DMS 273 (cell line): ENCODE data around the gene FOXD2.

Source experiments
- DNase-seq: peaks from one replicate; lab custom pipeline; 2025; ENCODE audit not compliant: unreplicated experiment; lab: John Stamatoyannopoulos, UW

Gene FOXD2

DNA sequence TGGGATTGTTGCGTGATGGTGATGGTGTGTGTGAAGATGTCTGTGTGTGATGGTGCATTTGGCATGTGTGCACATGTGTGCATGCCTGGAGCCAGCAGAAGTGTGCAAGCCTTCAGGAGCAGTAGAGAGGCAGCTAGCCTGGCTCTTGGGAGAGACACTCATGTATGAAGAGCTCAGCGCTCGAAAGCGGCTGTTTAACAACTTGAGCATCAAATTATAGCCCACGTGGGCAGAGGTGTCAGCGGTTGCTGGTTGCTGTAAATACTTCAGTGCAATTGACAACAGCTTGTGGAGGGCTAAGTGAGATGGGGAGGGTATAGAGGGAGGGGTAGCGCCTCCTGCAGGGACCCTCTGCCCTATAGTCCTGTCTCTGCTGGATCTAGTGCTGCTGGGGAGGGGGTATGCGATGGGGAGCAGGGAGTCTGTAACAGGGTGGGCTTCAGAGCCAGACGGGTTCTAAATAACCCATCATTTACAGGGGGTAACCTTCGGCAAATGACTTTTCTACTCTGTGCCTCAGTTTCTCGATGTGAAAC is 21.5 kb downstream of the FOXD2 start:
- DNase-seq = no peak

- DNase-seq = no peak
These were observed 22.2 kb downstream of the FOXD2 start for GRCh38 chr1:47460040-47460439.

DNA sequence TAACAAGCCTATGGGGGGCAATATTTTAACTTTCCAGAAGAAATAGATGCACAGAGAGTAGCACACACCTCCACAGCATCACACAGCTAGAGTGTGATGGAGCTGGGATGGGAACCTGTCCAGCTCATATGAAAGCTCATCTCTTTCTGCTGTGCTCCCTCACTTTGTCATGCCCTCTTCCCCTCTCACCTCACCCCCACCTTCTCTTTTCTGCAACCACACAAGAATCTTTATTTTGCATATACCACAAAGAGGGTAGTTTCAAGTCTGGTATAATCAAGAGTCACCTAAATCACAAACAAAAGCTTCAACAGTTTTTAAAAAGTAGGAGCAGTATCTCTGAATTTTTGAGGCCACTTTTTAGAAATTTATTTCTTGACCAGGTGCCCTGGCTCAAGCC is 22.6 kb downstream of the FOXD2 start:
- no peak for DNase-seq

GRCh38 chr1:47465605-47466004 is 27.8 kb downstream of the FOXD2 start:
- peak; percentile 49 for DNase-seq

DNA sequence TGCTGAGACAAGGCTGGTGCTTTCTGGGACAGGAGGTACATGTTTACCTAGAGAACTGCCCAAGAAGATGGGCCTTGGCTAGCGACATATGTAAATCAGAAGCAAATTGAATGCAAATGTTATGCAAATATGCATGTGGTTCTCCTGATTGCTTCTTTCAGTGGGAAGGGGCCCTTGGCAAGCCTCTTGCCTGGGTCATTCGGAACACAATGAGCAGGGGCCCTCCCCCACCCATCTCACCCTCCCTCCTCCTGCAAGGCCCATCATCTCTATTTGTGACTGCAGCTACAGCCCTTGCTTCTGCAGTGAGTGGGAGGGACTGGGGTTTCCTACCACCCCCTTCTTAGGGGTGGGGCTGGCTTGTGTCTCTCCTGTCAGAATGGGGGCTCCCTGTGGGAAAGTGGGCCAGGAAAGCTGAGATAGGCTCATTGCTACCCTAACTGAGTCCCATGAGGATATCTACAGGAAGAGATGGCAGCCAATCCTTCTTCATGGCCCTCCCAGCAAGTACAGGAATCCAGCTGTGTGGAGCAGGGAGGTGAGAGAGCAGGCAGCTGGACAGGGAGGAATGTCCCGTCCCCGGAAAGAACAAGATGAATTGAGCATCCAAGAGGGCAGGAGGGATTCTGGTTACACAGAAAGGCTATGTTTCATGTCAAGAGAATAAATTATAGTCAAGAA is 31.0 kb downstream of the FOXD2 start:
- DNase-seq = no peak

DNA sequence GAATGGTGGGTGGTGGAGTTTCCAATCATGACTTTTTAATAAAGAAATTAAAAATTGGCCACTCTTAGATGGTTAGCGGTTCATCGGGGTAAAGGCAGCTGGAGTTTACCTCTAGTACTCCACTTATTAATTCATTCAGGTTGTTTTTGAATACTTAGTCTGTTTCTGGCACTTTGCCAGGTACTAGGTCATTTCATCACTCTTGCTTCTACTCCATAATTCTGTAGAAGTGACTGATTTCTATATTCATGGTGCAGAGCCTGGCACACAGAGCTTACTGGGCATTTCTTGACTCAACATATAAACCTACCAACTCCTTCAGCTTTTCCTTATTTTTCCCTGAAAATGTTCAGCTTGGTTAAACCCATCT is 31.5 kb downstream of the FOXD2 start:
- peak; percentile 15 for DNase-seq

- no peak for DNase-seq
These were observed 32.1 kb downstream of the FOXD2 start for GRCh38 chr1:47469910-47470309.

GRCh38 chr1:47471163-47471562 is 33.3 kb downstream of the FOXD2 start:
- DNase-seq = no peak

GRCh38 chr1:47474278-47475193 is 36.7 kb downstream of the FOXD2 start:
- no peak for DNase-seq

DNA sequence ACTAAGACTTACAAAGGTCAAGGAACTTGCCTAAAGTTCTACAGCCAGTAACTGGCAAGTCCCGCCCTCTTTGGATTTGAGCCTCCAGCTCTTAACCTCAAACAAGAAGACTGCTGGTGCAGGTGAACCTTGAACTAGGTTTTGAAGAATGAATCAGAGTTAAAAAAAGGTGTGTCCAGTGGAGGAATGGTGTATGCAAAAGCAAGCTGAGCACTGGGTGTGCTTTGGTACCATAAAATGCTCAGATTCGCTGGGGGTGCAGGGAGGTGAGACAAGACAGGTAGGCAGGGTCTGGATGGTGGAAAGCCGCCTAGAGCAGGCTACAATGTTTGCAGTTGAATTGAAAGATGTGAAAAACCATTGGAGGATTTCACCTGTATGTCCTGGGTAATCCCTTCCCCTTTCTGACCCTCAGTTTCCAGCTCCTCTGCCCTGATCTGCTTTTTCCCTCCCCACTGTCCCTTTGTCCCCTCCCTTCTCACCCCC is 39.8 kb downstream of the FOXD2 start:
- DNase-seq = no peak

DNA sequence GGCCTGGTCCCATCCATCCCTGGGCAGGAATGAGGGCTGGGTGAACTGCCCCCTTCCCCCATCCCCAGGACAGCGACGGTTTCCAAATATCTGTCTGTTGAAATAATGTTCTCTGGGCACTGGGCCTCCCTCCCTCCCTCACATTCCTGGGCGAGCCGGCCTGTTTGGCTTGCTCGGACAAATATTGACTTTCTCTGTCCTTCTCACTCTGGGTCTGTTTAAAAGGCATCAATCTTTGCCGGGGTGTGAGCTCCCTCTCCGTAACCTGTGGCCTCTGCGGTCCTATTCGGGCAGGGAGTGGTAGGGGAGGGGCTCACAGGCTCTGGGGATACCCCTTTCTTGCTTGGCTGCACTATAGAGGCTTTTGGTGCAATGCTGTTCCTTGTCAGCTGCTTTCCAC is 40.2 kb downstream of the FOXD2 start:
- no peak for DNase-seq

DNA sequence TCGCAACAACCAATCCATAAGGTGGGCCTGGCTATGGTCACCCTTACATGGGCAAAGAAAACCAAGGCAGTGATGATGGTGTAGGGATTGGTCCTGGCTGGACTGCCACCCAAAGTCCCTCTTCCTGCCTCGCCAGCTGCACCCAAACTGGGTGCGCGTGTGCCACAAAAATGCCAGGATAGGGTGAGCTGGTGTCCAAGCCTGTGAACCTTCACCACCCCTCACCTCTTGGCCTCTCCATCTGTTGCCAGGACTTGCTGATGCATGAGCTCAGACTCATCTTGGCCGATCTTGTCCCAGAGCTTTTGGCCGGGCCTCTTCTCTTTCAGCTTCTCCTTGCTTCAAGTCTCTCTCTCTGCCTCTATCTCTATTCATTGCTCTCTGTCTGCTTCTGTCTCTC is 41.8 kb downstream of the FOXD2 start:
- no peak for DNase-seq

DNA sequence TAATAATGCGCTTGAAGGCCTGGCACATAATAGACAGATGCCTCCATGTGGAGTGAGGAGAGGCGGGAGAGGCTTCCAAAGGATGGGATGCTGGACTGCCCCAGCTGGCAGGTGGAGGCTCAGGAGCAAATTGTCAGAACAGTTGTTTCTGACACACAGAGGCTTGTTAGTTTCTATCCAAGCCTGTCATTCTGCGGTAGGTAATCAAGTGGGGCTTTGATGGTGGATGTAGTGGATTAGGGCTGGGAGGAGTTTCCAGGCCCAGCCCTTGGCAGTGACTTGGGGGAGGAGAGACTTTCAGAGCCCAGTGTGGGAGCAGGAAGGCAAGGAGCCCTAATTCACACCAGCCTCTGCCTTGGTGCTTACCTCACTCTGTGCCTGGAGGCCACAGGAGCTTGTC is 44.1 kb downstream of the FOXD2 start:
- DNase-seq = no peak

- no peak for DNase-seq
These were observed 44.9 kb downstream of the FOXD2 start for GRCh38 chr1:47482786-47483185.

GRCh38 chr1:47483651-47484050 is 45.8 kb downstream of the FOXD2 start:
- no peak for DNase-seq

DNA sequence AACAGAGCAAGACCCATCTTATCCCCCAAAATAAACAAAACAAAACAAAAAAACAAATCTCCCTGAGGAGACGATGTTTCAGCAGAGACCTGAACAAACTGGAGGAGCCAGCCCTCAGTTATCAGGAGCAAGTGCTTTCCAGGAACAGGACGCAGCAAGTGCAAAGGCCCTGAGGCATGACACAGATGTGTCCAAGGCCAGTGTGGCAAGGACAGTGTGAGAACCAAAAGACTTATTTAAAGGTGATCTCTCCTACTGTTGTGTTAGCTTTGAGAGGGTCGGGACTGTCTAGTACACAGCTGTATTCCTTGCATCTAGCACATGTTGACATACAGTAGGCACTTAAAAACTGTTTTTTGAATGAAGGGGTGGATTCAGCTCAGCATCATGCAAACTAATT is 48.0 kb downstream of the FOXD2 start:
- DNase-seq = no peak

DNA sequence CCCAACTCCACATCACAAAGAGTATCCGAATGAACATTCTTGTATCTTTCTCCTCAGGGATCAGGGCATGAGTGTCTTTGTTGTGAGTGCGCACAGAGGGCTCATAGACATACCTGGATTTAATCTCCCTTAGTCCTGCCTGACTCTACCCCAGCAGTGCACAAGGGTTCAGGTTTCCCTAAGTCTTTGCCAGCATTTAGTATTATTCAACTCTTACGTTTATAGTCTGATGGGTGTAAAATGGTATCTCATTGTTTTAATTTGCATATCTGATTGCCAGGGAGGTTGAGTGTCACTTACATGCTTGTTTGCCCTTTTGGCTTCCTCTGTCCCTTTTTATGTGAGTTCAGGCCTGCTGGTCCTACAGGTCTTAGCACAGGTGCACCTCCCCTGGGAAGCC is 49.5 kb downstream of the FOXD2 start:
- no peak for DNase-seq

- no peak for DNase-seq
These were observed 50.1 kb downstream of the FOXD2 start for GRCh38 chr1:47487850-47488450.
